Fibroblast of lung (primary cell): ENCODE results near the gene SMYD1. TPM values are rescaled to one million over a fixed set of nuclear protein-coding genes. Genes with fewer than 3 reads are reported as not detected.

Source experiments
- DNase-seq, 2 donors: peaks; one replicate each; pipeline versions ENCODE4 v3.0.0 to v3.0.0-alpha.2; 2010; ENCODE audit warnings: low read depth in 2 of 2
- H2AFZ ChIP-seq: 2 replicates; pipeline ENCODE4 v1.5.1; 2012; ENCODE audit warnings: low read length, control low read depth, inconsistent platforms
- H3K27ac ChIP-seq: 2 replicates; pipeline ENCODE4 v1.5.1; 2011; ENCODE audit warnings: low read length, control low read depth; ENCODE audit not compliant: insufficient read depth
- H3K27me3 ChIP-seq: 2 replicates; pipeline ENCODE4 v1.5.1; 2011; ENCODE audit warnings: mild to moderate bottlenecking, low read length; ENCODE audit not compliant: control insufficient read depth, insufficient read depth
- H3K36me3 ChIP-seq: 2 replicates; pipeline ENCODE4 v1.5.1; 2011; ENCODE audit warnings: low read length; ENCODE audit not compliant: control insufficient read depth, insufficient read depth
- H3K4me1 ChIP-seq: 2 replicates; pipeline ENCODE4 v1.5.1; 2011; ENCODE audit warnings: low read length; ENCODE audit not compliant: control insufficient read depth, insufficient read depth; ENCODE audit errors: extremely low read depth
- H3K4me2 ChIP-seq: 2 replicates; pipeline ENCODE4 v1.5.1; 2011; ENCODE audit warnings: low read length, control low read depth; ENCODE audit not compliant: insufficient read depth; ENCODE audit errors: extremely low read depth
- H3K4me3 ChIP-seq, 4 experiments: fragments of 200-600 bp in 1 of 4; sonication (generic) in 1 of 4; replicated peaks in 1 of 4; 2 replicates each; pipeline ENCODE4 v1.5.1; 2011 to 2016; ENCODE audit warnings: low read length in 4 of 4, low read depth in 3 of 4, mild to moderate bottlenecking in 3 of 4, control low read depth in 2 of 4, inconsistent platforms in 1 of 4, mixed read lengths in 1 of 4; ENCODE audit not compliant: insufficient read depth in 1 of 4; ENCODE audit errors: control extremely low read depth in 1 of 4
- H3K79me2 ChIP-seq: 2 replicates; pipeline ENCODE4 v1.5.1; 2012; ENCODE audit warnings: mild to moderate bottlenecking, low read length, inconsistent platforms; ENCODE audit not compliant: control insufficient read depth, insufficient read depth
- H3K9ac ChIP-seq: 2 replicates; pipeline ENCODE4 v1.5.1; 2011; ENCODE audit warnings: mild to moderate bottlenecking, low read length, control low read depth; ENCODE audit not compliant: insufficient read depth
- H3K9me3 ChIP-seq: 2 replicates; pipeline ENCODE4 v1.5.1; 2012; ENCODE audit warnings: low read depth, low read length; ENCODE audit not compliant: control insufficient read depth, insufficient read depth
- H4K20me1 ChIP-seq: 2 replicates; pipeline ENCODE4 v1.5.1; 2011; ENCODE audit warnings: low read length; ENCODE audit not compliant: control insufficient read depth, insufficient read depth; ENCODE audit errors: extremely low read depth
- CTCF ChIP-seq, 2 donors: IDR thresholded peaks in 1 of 2; conservative IDR thresholded peaks in 1 of 2; 1 replicate in 1 of 2; 2 replicates in 1 of 2; pipeline ENCODE4 v1.5.1; 2011 to 2012; ENCODE audit warnings: low read length in 2 of 2, control low read depth in 1 of 2, inconsistent platforms in 1 of 2, low read depth in 1 of 2, mild to moderate bottlenecking in 1 of 2
- EZH2 ChIP-seq: IDR thresholded peaks from 2 replicates; pipeline ENCODE4 v1.5.1; 2012; ENCODE audit warnings: low read length, control low read depth, mild to moderate bottlenecking; ENCODE audit errors: missing control alignments
- polyA plus RNA-seq, 2 donors: library from polyadenylated mRNA; depleted of rRNA in 1 of 2; stranded (reverse) in 1 of 2; unstranded in 1 of 2; fragments of >200 nt; gene quantifications; 2 replicates each; pipeline ENCODE4 v1.2.1, GENCODE V29; 2011 to 2012; ENCODE audit warnings: missing spikeins in 1 of 2
- total RNA-seq: library from RNA; depleted of rRNA; stranded (reverse); fragments of >200 nt; gene quantifications from 2 replicates; pipeline ENCODE4 v1.2.1, GENCODE V29; 2014

Gene SMYD1
- total and polyA plus RNA-seq, 2 donors (not counting 1 experiment from before 2014, with no cell fraction given) = not detected

GRCh38 chr2:88057437-88057844, 10.2 kb upstream of the SMYD1 start:
- Histone ChIP-seq H3K36me3 (no peaks in the 10 kb centered on the region), H4K20me1 (no peaks in the 10 kb centered on the region), H3K9ac (no peak overlapping the region), H3K9me3 (no peaks in the 10 kb centered on the region), H3K4me2 (no peak overlapping the region), H3K27ac (no peak overlapping the region), H3K27me3 (no peaks in the 10 kb centered on the region), H3K4me1 (peaks cover 7% of the 10 kb centered on the region), H3K79me2 (peaks cover 20% of the 10 kb centered on the region), H2AFZ (no peak overlapping the region), H3K4me3 (no peak overlapping the region)
- TF ChIP-seq CTCF (conservative IDR thresholded peaks at IDR 0.05 in 1 of 2, IDR thresholded peaks at IDR 0.05 in 1 of 2; ENCODE audit: low read depth in 1 of 2, low read length in 2 of 2) (no peak), EZH2 (no peak)
- no peak for DNase-seq

GRCh38 chr2:88058191-88058590, 9.4 kb upstream of the SMYD1 start:
- no peak for DNase-seq

More at GRCh38 chr2:88058191-88058590, 9.4 kb upstream of the SMYD1 start:
- Histone ChIP-seq H3K4me3 (no peak overlapping the region), H3K36me3 (no peaks in the 10 kb centered on the region), H3K27me3 (no peaks in the 10 kb centered on the region), H3K9me3 (no peaks in the 10 kb centered on the region), H4K20me1 (no peaks in the 10 kb centered on the region), H3K79me2 (peaks cover 18% of the 10 kb centered on the region), H3K4me2 (no peak overlapping the region), H3K27ac (no peak overlapping the region), H3K9ac (no peak overlapping the region), H3K4me1 (peaks cover 7% of the 10 kb centered on the region), H2AFZ (no peak overlapping the region)
- TF ChIP-seq EZH2 (no peak), CTCF (conservative IDR thresholded peaks at IDR 0.05 in 1 of 2, IDR thresholded peaks at IDR 0.05 in 1 of 2; ENCODE audit: low read depth in 1 of 2, low read length in 2 of 2) (no peak)
